ENCODE data around the gene PCIF1.
"Not testable (repeated sequence)": the region's sequence is repeated elsewhere in the genome, so short reads cannot be mapped to it uniquely, and the experiment has no call there.

GRCh38 chr20:45995495-45996097 is 61.1 kb downstream of the PCIF1 start:
- TF ChIP-seq CTCF, EZH2phosphoT487 (IDR thresholded peaks at IDR 0.05): not testable (repeated sequence)
